Measurements from ENCODE around the gene RGL4.

- TF ChIP-seq CTCF (IDR thresholded peaks at IDR 0.05) (no peak), POLR2A (IDR thresholded peaks at IDR 0.05) (no peak), EP300 (IDR thresholded peaks at IDR 0.05) (no peak), POLR2AphosphoS5 (IDR thresholded peaks at IDR 0.05) (no peak)
Observed at GRCh38 chr22:23705358-23705757, 14.5 kb downstream of the RGL4 start.
